ENCODE results near the gene LONRF2. TPM values are rescaled to one million over a fixed set of nuclear protein-coding genes. Genes with fewer than 3 reads are reported as not detected.

LONRF2 gene
- polyA plus RNA-seq, 2 of the 4 experiments (the other 2 are of a cell fraction), result 4.8 to 17.9 TPM

- 64% methylated on average over 14 of the region's 14 CpGs for WGBS (ENCODE audit: missing lambda C conversion rate)
Measured at GRCh38 chr2:100247256-100248043, 74.9 kb downstream of the LONRF2 start.

DNA sequence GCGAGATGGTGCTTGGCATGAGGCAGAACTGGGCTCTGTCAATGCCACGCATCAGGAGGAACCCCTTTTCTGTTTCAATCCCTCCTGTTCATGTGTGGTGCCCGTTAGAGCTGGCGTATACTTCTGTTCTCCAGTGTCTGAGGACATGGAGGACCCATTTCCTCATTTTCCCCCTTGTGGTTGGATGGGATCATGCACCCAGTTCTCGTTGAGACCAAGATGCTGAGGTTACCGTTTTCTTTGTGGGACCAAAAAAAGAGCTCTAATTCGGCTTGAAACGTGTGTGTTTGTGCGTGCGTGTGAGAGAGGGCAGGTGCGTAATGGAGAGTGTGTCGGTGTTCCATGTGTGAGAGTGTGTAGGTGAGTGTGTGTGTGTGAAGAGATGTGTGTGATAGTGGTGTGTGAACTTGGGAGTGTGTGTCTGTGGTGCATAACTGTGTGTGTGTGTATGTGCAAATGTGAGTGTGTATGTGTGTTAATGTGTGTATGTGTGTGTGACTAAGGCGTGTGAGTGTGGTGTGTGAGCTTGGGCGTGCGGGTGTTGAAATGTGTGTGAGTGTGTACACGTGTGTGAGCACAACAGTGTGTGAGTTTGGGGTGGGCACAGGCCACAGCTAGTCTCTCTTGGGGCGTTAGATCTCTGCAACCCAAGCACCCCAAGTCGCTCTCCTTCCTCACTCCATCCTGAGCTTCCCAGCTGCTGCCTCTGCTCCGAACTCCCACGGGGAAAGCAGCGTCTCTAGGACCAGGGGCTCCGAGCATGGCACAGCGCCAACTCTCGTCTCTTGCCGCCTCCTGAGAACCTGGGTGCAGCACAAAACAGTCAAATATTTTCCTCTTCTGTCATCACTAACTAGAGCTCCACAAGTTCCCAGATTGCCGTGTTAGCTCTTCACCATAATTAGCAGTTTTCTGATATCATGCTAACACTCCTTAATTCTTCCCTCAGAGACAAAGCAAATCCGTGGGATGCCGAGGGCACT lies 75.8 kb downstream of the LONRF2 start:
- CTCF ChIA-PET, result interaction anchor here (0.8 to 4.0 kb wide), 15 partner anchors 11 to 688 kb away, joined by 3 to 35 read pairs (median 5); no protein-coding TSS in a partner anchor
- Histone ChIP-seq H3K4me1 (no peaks in the 10 kb centered on the region), H3K9me3 (no peaks in the 10 kb centered on the region), H3K4me2 (no peak overlapping the region), H3K27ac (no peak overlapping the region), H3K4me3 (no peak overlapping the region)
- POLR2A ChIA-PET, result no interaction called here
- TF ChIP-seq ZFP36 (IDR thresholded peaks at IDR 0.05; ENCODE audit: borderline replicate concordance, partially characterized antibody), result no peak
- no peak for TF ChIP-seq NFE2L2 (conservative IDR thresholded peaks at IDR 0.05; ENCODE audit: low read length)
- TF ChIP-seq SMC3 (IDR thresholded peaks at IDR 0.05), result 0 out of 3 replicates have a peak, but pooled peaks have one; percentile 5
- no peak for TF ChIP-seq ATOH8 (CRISPR knock-in tag; IDR thresholded peaks at IDR 0.05; ENCODE audit: low read depth)
- TF ChIP-seq MAFK (IDR thresholded peaks at IDR 0.05; ENCODE audit: partially characterized antibody), result peak; percentile 35
- TF ChIP-seq RAD21 (conservative IDR thresholded peaks at IDR 0.05 in 1 of 2, IDR thresholded peaks at IDR 0.05 in 1 of 2), result peak in 1 of 2 experiments; percentile 4; a peak in 1 of 5 replicates
- TF ChIP-seq GATA3 (IDR thresholded peaks at IDR 0.05; ENCODE audit: borderline replicate concordance), result no peak
- no peak for FAIRE-seq
- ATAC-seq, result peak; percentile 64 to 81; a peak in 3 of 6 replicates
- WGBS (ENCODE audit: missing lambda C conversion rate), result 35% methylated on average over 28 of the region's 28 CpGs
- peak; percentile 43 to 50 for DNase-seq (ENCODE audit: low read depth in 1 of 2, low spot score in 1 of 2)

More at GRCh38 chr2:100247256-100248043, 74.9 kb downstream of the LONRF2 start:
- Histone ChIP-seq H3K27ac (no peak overlapping the region), H3K4me1 (no peaks in the 10 kb centered on the region), H3K4me2 (no peak overlapping the region), H3K9me3 (no peaks in the 10 kb centered on the region), H3K4me3 (no peak overlapping the region)
- no peak for FAIRE-seq
- DNase-seq (ENCODE audit: low read depth in 1 of 2, low spot score in 1 of 2), result no peak
- TF ChIP-seq RARB (CRISPR knock-in tag; IDR thresholded peaks at IDR 0.05) (no peak), NPAS2 (CRISPR knock-in tag; IDR thresholded peaks at IDR 0.05; ENCODE audit: borderline replicate concordance) (no peak), NFE2L2 (conservative IDR thresholded peaks at IDR 0.05; ENCODE audit: low read length) (no peak)
- TF ChIP-seq, protein P1, sequence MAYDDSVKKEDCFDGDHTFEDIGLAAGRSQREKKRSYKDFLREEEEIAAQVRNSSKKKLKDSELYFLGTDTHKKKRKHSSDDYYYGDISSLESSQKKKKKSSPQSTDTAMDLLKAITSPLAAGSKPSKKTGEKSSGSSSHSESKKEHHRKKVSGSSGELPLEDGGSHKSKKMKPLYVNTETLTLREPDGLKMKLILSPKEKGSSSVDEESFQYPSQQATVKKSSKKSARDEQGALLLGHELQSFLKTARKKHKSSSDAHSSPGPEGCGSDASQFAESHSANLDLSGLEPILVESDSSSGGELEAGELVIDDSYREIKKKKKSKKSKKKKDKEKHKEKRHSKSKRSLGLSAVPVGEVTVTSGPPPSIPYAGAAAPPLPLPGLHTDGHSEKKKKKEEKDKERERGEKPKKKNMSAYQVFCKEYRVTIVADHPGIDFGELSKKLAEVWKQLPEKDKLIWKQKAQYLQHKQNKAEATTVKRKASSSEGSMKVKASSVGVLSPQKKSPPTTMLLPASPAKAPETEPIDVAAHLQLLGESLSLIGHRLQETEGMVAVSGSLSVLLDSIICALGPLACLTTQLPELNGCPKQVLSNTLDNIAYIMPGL (CRISPR knock-in tag; IDR thresholded peaks at IDR 0.05; ENCODE audit: borderline replicate concordance), result no peak
- TF ChIP-seq, protein P2, sequence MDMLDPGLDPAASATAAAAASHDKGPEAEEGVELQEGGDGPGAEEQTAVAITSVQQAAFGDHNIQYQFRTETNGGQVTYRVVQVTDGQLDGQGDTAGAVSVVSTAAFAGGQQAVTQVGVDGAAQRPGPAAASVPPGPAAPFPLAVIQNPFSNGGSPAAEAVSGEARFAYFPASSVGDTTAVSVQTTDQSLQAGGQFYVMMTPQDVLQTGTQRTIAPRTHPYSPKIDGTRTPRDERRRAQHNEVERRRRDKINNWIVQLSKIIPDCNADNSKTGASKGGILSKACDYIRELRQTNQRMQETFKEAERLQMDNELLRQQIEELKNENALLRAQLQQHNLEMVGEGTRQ (IDR thresholded peaks at IDR 0.05), result no peak
- ChIA-PET POLR2A (no interaction called here), CTCF (interaction anchor here (0.8 to 4.0 kb wide), 6 partner anchors 15 to 689 kb away, joined by 3 to 35 read pairs (median 12); no protein-coding TSS in a partner anchor)
- no peak for ATAC-seq

DNA sequence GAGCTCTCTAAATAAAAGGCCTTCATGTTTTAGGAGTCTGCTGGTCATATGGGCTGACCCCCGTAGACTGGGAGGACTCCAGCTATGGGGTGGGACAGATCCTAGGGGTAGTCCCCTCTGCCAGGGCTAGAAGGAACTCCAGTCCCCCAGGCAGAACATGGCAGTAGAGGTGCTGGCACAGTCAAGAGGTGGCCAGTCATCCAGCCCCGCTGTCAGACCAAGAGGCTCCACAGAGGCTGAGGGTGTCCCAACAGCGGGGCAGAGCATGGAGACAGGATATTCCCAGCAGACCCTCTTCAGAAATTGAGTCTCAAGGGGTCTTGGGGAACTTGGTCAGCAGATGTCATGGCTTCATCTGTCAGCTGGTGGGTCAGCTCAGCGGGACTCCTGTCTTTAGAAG lies 76.6 kb downstream of the LONRF2 start:
- no peaks in the 10 kb centered on the region for H3K9me3 ChIP-seq
- CTCF ChIA-PET, result interaction anchor here (1.0 to 4.0 kb wide), 12 partner anchors 10 to 687 kb away, joined by 3 to 35 read pairs (median 4); no protein-coding TSS in a partner anchor
- DNase-seq (ENCODE audit: low read depth in 1 of 2, low spot score in 1 of 2) (no peak), FAIRE-seq (no peak), ATAC-seq (no peak)
- no peak overlapping the region for H3K27ac ChIP-seq
- TF ChIP-seq, protein P3, sequence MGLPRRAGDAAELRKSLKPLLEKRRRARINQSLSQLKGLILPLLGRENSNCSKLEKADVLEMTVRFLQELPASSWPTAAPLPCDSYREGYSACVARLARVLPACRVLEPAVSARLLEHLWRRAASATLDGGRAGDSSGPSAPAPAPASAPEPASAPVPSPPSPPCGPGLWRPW (IDR thresholded peaks at IDR 0.05), result no peak
- TF ChIP-seq HEYL (CRISPR knock-in tag; IDR thresholded peaks at IDR 0.05) (no peak), PHF8 (IDR thresholded peaks at IDR 0.05; ENCODE audit: borderline replicate concordance, low read depth) (no peak), JUN (IDR thresholded peaks at IDR 0.05) (no peak), FOSB (CRISPR knock-in tag; IDR thresholded peaks at IDR 0.05) (no peak), SMC3 (IDR thresholded peaks at IDR 0.05) (no peak), EP300 (IDR thresholded peaks at IDR 0.05) (no peak), MAZ (IDR thresholded peaks at IDR 0.05; ENCODE audit: borderline replicate concordance, low read depth, low read length) (no peak)
- TF ChIP-seq, protein P4, sequence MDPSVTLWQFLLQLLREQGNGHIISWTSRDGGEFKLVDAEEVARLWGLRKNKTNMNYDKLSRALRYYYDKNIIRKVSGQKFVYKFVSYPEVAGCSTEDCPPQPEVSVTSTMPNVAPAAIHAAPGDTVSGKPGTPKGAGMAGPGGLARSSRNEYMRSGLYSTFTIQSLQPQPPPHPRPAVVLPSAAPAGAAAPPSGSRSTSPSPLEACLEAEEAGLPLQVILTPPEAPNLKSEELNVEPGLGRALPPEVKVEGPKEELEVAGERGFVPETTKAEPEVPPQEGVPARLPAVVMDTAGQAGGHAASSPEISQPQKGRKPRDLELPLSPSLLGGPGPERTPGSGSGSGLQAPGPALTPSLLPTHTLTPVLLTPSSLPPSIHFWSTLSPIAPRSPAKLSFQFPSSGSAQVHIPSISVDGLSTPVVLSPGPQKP (IDR thresholded peaks at IDR 0.05; ENCODE audit: low read depth, low read length), result no peak
- TF ChIP-seq, protein P2 (IDR thresholded peaks at IDR 0.05), result no peak
- no peaks in the 10 kb centered on the region for H3K4me1 ChIP-seq
- H3K4me2 ChIP-seq, result no peak overlapping the region
- WGBS (ENCODE audit: missing lambda C conversion rate), result 37% methylated on average over 2 of the region's 4 CpGs
- POLR2A ChIA-PET, result no interaction called here
- no peak overlapping the region for H3K4me3 ChIP-seq
